T-helper 17 cell (primary cell): ENCODE data around the gene SERPINH1. TPM values are rescaled to one million over a fixed set of nuclear protein-coding genes. Genes with fewer than 3 reads are reported as not detected.

Experiments used
- ATAC-seq: fragments of 150-1000 bp; cut with Tn5 transposase; 2 replicates; pipeline ENCODE4 v1.10.0; 2021; ENCODE audit warnings: mild to moderate bottlenecking, moderate library complexity
- DNase-seq, 3 donors: peaks; one replicate each; pipeline versions ENCODE4 v3.0.0 to v3.0.0-alpha.2; 2020 to 2021
- H3K9me3 ChIP-seq: one replicate; pipeline ENCODE4 v1.7.0; 2013; ENCODE audit warnings: low read length, mild to moderate bottlenecking; ENCODE audit not compliant: control insufficient read depth, poor library complexity, severe bottlenecking
- H3K27ac Mint-ChIP-seq: one replicate; pipeline ENCODE4 v1.8.0; 2022; ENCODE audit warnings: mild to moderate bottlenecking, moderate library complexity, mixed read lengths
- H3K27me3 Mint-ChIP-seq: one replicate; pipeline ENCODE4 v1.8.0; 2022; ENCODE audit warnings: mixed read lengths
- H3K36me3 Mint-ChIP-seq: one replicate; pipeline ENCODE4 v1.8.0; 2022; ENCODE audit warnings: low read depth, mixed read lengths
- H3K4me1 Mint-ChIP-seq: one replicate; pipeline ENCODE4 v1.8.0; 2022; ENCODE audit warnings: mild to moderate bottlenecking, mixed read lengths
- H3K4me3 Mint-ChIP-seq: one replicate; pipeline ENCODE4 v1.8.0; 2022; ENCODE audit warnings: mild to moderate bottlenecking, moderate library complexity, mixed read lengths
- total RNA-seq, 4 donors: library from RNA in 2 of 4; stranded (reverse) in 2 of 4; gene quantifications; one replicate each; pipeline ENCODE4 v1.2.3 and lab custom pipeline; 2022 to 2026

The SERPINH1 gene
- total RNA-seq, 2 donors from 2014 or later, result 3.5 to 3.6 TPM

DNA sequence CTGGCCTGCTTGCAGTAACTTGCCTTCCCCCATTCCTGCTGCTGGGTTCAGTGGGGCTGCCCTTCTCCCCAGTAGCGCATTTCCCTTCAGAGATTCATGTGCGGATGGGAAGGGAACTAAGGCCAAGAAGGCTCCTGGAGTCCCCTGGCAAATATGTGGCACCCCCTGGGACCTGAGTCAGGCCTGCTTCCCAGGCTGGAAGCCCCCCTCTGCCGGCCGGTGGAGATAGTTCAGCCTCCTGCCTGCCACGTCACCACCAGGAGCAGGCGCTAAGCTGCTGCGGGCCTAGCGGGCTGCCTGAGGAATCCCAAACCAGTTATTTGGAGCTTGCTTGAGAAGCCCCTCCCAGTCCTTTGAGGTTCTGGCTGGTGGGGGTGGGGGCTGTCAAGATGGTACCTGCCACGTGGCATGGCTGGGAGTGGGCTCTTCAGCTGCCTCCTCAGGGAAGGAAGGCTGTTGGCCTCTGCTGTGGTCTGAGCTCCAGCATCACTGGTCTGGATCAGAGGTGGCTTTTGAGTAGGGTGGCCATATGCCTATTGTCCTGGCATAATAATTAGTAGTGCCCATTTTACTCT lies 2.0 kb downstream of the SERPINH1 start:
- ATAC-seq (no peak), DNase-seq (no peak)
- Mint-ChIP-seq H3K36me3 (no peaks in the 10 kb centered on the region), H3K4me3 (peak overlapping the region; percentile 98), H3K27me3 (no peaks in the 10 kb centered on the region), H3K27ac (peak overlapping the region; percentile 94), H3K4me1 (peaks cover 28% of the 10 kb centered on the region)
- no peaks in the 10 kb centered on the region for H3K9me3 ChIP-seq

DNA sequence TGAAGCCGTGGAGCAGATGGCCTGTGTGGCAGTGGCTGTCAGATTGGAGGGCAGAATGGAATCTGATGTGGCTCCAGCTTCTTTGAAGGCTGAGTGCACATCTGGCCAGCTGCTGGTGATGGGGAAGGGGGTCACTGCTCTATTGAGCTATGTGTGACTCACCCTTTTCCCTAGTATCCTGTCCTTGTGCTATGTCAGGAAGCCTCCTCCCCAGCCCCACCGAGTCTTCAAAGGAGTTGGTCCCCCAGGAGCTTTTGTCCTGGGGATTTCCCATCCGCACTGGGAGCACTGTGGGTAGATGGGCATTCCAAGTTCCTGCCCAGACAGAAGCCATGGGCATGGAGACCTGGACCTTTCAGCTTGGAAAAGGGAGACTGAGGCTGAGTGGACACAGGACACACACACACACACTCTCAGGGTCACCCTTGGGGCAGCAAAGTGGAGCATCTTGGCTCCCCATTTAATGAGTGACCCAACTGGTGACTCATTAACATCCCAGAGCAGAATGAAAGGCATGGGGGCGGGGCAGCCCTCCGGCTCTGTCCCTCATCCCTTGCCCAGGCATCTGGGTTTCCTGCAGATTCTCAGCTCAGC lies 3.3 kb downstream of the SERPINH1 start:
- ATAC-seq (no peak), DNase-seq (no peak)
- H3K36me3 Mint-ChIP-seq, result no peaks in the 10 kb centered on the region
- no peaks in the 10 kb centered on the region for H3K27me3 Mint-ChIP-seq
- no peaks in the 10 kb centered on the region for H3K9me3 ChIP-seq
- H3K4me3 Mint-ChIP-seq, result no peak overlapping the region
- peak overlapping the region; percentile 94 for H3K27ac Mint-ChIP-seq
- peaks cover 28% of the 10 kb centered on the region for H3K4me1 Mint-ChIP-seq

DNA sequence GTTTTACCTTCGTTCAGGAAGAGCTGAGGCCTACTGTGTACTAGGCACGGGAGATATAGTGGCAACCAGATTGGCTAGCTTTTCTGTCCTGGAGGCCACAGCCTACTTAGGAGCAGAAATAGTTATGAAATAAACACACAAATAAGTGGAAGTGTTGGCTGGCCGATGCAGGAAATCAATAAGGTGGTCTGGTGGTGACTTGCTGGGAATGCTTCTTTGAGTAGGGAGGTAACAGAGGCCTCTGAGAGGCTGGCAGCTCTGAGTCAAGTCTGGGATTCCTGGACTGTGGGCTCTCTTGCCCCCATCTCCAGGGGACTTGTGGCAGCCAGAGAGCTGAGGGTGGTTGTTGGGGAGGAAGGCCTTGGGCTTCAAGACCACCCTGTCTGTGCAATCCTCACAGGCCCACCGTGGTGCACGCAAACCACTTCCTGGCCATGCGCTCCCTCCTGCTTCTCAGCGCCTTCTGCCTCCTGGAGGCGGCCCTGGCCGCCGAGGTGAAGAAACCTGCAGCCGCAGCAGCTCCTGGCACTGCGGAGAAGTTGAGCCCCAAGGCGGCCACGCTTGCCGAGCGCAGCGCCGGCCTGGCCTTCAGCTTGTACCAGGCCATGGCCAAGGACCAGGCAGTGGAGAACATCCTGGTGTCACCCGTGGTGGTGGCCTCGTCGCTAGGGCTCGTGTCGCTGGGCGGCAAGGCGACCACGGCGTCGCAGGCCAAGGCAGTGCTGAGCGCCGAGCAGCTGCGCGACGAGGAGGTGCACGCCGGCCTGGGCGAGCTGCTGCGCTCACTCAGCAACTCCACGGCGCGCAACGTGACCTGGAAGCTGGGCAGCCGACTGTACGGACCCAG lies 4.1 kb downstream of the SERPINH1 start:
- no peak for DNase-seq
- peak overlapping the region; percentile 2 for H3K27ac Mint-ChIP-seq

DNA sequence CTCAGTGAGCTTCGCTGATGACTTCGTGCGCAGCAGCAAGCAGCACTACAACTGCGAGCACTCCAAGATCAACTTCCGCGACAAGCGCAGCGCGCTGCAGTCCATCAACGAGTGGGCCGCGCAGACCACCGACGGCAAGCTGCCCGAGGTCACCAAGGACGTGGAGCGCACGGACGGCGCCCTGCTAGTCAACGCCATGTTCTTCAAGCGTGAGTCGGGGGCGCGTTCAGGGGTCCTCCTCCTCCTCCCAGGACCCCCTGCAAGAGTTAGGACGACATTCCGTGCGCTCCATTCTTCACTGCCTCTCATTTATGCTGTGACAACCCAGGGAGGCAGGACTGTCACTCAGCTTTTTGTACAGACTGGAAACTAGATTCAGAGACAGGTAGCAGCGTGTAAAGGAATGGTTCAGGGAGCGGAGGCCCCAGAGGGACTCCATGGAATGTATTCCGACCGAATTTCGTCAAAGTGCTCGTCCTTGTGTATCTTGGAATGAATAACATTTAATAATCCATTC lies 4.8 kb downstream of the SERPINH1 start:
- peaks cover 3% of the 10 kb centered on the region for H3K36me3 Mint-ChIP-seq
- DNase-seq (no peak), ATAC-seq (no peak)
- H3K27me3 Mint-ChIP-seq, result no peaks in the 10 kb centered on the region
- peaks cover 21% of the 10 kb centered on the region for H3K4me1 Mint-ChIP-seq
- no peak overlapping the region for H3K27ac Mint-ChIP-seq
- H3K9me3 ChIP-seq, result no peaks in the 10 kb centered on the region
- no peak overlapping the region for H3K4me3 Mint-ChIP-seq

More for the DNA sequence above, 4.1 kb downstream of the SERPINH1 start:
- no peaks in the 10 kb centered on the region for H3K9me3 ChIP-seq
- peak overlapping the region; percentile 41 for H3K4me3 Mint-ChIP-seq
- H3K27me3 Mint-ChIP-seq, result no peaks in the 10 kb centered on the region
- H3K36me3 Mint-ChIP-seq, result peaks cover 3% of the 10 kb centered on the region
- no peak for ATAC-seq
- H3K4me1 Mint-ChIP-seq, result peaks cover 26% of the 10 kb centered on the region

DNA sequence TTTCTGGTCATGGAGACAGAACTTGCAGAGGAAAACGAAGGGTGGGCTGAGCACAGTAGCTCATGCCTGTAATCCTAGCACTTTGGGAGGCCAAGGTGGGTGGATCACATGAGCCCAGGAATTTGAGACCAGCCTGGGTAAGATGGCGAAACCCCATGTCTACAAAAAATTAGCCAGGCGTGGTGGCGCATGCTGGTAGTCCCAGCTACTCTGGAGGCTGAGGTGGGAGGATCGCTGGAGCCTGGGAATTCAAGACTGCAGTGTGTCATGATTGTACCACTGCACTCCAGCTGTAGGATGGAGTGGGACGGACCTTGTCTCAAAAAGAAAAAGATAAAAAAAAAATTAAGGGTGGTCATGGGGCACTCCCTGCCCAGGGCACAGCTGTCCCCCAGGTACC lies 5.9 kb downstream of the SERPINH1 start:
- Mint-ChIP-seq H3K4me3 (no peak overlapping the region), H3K4me1 (peaks cover 16% of the 10 kb centered on the region), H3K36me3 (peaks cover 3% of the 10 kb centered on the region), H3K27me3 (no peaks in the 10 kb centered on the region), H3K27ac (no peak overlapping the region)
- DNase-seq (no peak), ATAC-seq (no peak)
- no peaks in the 10 kb centered on the region for H3K9me3 ChIP-seq

DNA sequence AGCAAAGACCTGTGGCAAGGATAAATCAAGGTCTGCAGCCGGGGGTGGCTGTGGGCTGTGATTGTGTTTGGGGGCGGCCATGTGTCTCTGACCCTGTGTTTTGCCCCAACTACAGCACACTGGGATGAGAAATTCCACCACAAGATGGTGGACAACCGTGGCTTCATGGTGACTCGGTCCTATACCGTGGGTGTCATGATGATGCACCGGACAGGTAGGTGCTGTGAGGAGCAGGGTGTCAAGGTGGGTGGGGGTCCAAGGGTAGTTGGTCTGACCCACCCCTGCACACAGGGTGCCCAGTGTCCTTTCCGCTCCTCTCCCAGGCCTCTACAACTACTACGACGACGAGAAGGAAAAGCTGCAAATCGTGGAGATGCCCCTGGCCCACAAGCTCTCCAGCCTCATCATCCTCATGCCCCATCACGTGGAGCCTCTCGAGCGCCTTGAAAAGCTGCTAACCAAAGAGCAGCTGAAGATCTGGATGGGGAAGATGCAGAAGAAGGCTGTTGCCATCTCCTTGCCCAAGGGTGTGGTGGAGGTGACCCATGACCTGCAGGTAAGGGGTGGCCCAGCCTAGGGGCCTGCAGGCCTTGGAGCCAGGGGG lies 6.7 kb downstream of the SERPINH1 start:
- Mint-ChIP-seq H3K27me3 (no peaks in the 10 kb centered on the region), H3K4me3 (no peak overlapping the region)
- no peak for DNase-seq

DNA sequence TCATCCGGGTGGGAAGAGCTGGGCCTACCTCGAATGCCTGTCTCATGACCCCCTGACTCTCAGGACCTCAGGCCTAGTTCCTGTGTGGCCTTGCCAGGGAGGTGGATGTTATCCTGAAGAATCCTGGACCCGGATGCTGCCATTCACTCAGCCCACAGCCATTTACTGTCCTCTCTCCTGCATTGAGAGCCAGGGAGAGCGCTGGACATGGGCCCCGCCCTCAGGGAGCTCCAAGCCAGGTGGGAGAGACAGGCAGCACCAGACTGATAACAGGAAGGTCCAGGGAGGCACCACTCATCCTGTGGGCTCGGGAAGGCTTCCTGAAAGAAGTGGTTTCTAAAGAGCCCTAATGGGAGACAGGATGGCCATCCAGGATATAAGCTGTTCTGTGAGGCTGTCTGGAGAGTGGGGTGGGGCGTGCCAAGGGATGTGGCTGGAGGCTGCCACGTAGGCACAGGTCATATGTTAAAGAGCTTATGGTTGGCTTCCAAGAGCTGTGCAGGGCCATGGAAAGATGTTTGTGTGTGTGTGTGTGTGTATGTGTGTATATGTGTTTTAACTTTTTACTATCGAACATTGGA lies 8.6 kb downstream of the SERPINH1 start:
- Mint-ChIP-seq H3K27ac (peak overlapping the region; percentile 37), H3K4me1 (no peaks in the 10 kb centered on the region), H3K4me3 (no peak overlapping the region), H3K27me3 (no peaks in the 10 kb centered on the region), H3K36me3 (peaks cover 3% of the 10 kb centered on the region)
- no peaks in the 10 kb centered on the region for H3K9me3 ChIP-seq
- no peak for ATAC-seq
- DNase-seq, result no peak

More for the DNA sequence above, 6.7 kb downstream of the SERPINH1 start:
- no peak for ATAC-seq
- Mint-ChIP-seq H3K27ac (no peak overlapping the region), H3K36me3 (peaks cover 3% of the 10 kb centered on the region), H3K4me1 (peaks cover 10% of the 10 kb centered on the region)
- no peaks in the 10 kb centered on the region for H3K9me3 ChIP-seq

DNA sequence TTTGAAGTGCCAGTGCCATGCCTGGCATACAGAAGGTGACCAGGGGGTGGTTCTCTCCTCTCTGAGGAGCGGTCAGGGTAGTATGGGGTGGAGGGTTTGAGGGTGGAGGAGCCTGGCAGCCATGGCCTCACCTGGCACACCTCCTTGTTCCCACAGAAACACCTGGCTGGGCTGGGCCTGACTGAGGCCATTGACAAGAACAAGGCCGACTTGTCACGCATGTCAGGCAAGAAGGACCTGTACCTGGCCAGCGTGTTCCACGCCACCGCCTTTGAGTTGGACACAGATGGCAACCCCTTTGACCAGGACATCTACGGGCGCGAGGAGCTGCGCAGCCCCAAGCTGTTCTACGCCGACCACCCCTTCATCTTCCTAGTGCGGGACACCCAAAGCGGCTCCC lies 9.6 kb downstream of the SERPINH1 start:
- peaks cover 2% of the 10 kb centered on the region for H3K4me1 Mint-ChIP-seq
- H3K36me3 Mint-ChIP-seq, result peaks cover 3% of the 10 kb centered on the region
- no peak overlapping the region for H3K4me3 Mint-ChIP-seq
- H3K27me3 Mint-ChIP-seq, result no peaks in the 10 kb centered on the region
- no peak overlapping the region for H3K27ac Mint-ChIP-seq
- no peaks in the 10 kb centered on the region for H3K9me3 ChIP-seq
- DNase-seq, result no peak
- ATAC-seq, result no peak

DNA sequence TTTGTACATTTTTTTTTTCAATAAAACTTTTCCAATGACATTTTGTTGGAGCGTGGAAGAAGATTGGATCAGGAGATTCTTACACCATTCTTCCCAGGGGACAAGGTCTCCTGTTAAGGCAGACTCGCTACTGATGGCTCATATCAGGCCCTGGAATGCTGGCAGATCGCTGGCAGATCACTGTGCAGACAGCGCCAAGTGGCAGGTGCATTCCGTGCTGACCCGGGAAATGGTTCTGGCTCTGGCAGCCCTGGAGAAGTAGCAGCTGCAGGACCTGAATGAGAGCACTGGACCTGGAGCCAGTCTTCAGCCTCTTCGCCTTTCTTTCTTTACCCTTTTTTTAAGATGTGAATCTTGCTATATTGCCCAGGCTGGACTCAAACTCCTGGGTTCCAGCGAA lies 10.7 kb downstream of the SERPINH1 start:
- H3K27me3 Mint-ChIP-seq, result no peaks in the 10 kb centered on the region
- DNase-seq (no peak), ATAC-seq (no peak)
- H3K4me3 Mint-ChIP-seq, result no peak overlapping the region
- peaks cover 2% of the 10 kb centered on the region for H3K4me1 Mint-ChIP-seq
- H3K36me3 Mint-ChIP-seq, result peaks cover 3% of the 10 kb centered on the region
- no peaks in the 10 kb centered on the region for H3K9me3 ChIP-seq
- H3K27ac Mint-ChIP-seq, result peak overlapping the region; percentile 34

DNA sequence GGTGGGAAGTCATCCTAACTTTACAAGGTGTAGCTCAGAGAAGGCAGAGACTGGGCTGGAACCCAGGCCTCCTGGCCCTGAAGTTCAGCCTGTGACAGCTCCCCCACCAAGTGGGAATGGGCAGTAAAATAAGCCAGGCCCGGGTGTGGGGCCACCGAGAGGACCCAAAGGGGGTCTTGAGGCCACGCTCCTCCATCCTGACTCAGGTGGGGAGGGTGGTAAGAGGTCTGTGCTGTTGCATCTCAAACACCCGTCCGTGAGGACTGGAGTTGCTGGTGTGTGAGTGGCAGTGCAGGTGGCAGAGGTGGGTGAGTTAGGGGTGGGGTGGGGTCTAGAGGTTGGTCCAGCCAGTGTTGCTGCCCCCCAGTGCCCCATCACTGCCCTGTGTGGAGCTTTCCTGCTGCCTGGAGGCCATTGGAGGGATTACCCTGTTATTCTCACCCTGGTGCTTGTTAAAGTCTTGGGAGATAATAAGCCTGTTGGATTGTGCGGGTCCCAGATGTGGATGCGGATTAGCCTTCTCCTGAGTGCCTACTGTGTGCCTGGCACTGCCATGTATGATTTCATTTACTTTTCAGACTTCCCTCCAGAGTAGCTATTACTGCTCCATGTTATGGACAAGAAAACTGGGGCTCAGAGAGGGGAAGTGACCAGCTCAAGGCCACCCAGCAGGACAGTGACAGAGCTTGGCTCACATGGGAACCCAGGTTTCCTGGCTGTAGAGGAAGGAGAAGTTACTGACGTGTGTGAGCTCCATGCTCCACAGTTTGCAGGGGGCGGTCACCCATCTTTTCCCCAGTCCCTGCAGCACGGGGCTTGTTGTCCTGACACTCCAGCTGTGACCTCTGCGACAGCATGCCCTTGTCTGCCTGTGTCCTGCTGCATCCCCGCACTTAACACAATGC lies 12.9 kb downstream of the SERPINH1 start:
- Mint-ChIP-seq H3K36me3 (peaks cover 3% of the 10 kb centered on the region), H3K4me3 (no peak overlapping the region), H3K4me1 (peaks cover 2% of the 10 kb centered on the region), H3K27me3 (no peaks in the 10 kb centered on the region), H3K27ac (no peak overlapping the region)
- DNase-seq, result no peak
- no peaks in the 10 kb centered on the region for H3K9me3 ChIP-seq
- ATAC-seq, result no peak

DNA sequence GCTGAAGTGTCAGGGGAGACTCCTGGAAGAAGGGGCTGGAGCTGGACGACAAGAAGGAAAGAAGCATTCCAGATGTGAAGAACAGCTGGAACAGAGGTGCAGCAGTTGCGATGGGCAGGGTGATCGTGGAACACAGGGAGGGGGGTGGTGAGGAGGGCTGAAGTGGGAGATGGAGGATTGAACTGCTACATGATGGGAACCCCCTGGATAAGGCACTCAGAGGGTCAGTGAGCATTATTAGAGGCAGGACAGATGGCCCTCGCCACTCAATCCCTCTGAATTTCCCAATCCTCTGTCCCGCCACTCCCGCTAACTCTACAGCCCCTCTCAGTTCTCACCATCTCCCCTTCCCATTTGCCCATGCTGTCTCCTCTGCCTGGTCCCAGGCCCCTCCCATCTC lies 14.0 kb downstream of the SERPINH1 start:
- no peak for ATAC-seq
- Mint-ChIP-seq H3K27ac (no peak overlapping the region), H3K4me3 (no peak overlapping the region)

DNA sequence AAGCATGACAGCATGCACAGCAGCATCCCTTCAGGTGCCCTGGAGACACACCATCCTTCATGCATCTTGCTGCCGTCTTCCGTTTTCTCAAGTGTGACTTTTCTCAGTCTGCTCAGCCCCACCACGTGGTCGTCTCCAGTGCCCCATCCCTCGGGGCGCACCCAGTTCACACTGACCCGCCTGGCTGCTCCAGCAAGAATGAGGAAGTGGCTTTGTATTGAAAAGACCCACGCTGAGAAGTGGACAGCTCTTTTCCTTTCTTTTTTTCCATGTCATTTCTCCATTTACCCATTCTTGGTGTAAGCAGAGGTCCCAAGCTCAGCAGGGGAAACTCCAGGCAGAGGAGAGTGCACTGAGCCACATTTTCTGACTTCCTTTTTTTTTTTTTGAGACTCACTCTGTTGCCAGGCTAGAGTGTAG lies 14.5 kb downstream of the SERPINH1 start:
- peaks cover 2% of the 10 kb centered on the region for H3K4me1 Mint-ChIP-seq
- ATAC-seq, result peak; percentile 65
- no peak for DNase-seq
- no peaks in the 10 kb centered on the region for H3K27me3 Mint-ChIP-seq
- no peaks in the 10 kb centered on the region for H3K36me3 Mint-ChIP-seq
- H3K27ac Mint-ChIP-seq, result peak overlapping the region; percentile 72
- H3K4me3 Mint-ChIP-seq, result no peak overlapping the region
- H3K9me3 ChIP-seq, result no peaks in the 10 kb centered on the region

More for the DNA sequence above, 14.0 kb downstream of the SERPINH1 start:
- DNase-seq, result no peak
- H3K36me3 Mint-ChIP-seq, result no peaks in the 10 kb centered on the region
- H3K4me1 Mint-ChIP-seq, result peaks cover 2% of the 10 kb centered on the region
- H3K27me3 Mint-ChIP-seq, result no peaks in the 10 kb centered on the region
- no peaks in the 10 kb centered on the region for H3K9me3 ChIP-seq
